ENCODE results near the gene CAMK1D. TPM values are rescaled to one million over a fixed set of nuclear protein-coding genes. Genes with fewer than 3 reads are reported as not detected.
A peak's percentile ranks its signal among the peaks of the same experiment; 100 is the strongest.

The CAMK1D gene
- total RNA-seq, 1 donor from 2014 or later, result 2.3 TPM

- no peak for TF ChIP-seq CTCF (IDR thresholded peaks at IDR 0.05; ENCODE audit: insufficient read depth, low read length, poor library complexity, severe bottlenecking)
- H3K27me3 ChIP-seq (ENCODE audit: control insufficient read depth, insufficient read depth, low read length), result no peaks in the 10 kb centered on the region
- H3K36me3 ChIP-seq (ENCODE audit: control insufficient read depth, insufficient read depth, low read length), result no peaks in the 10 kb centered on the region
- H3K4me3 ChIP-seq (ENCODE audit: low read depth, low read length), result no peak overlapping the region
- DNase-seq (ENCODE audit: low read depth), result no peak
Measured at GRCh38 chr10:12344375-12345110, 4.8 kb upstream of the CAMK1D start.

GRCh38 chr10:12346707-12347106 is 2.6 kb upstream of the CAMK1D start:
- no peak overlapping the region for H3K4me3 ChIP-seq (ENCODE audit: low read depth, low read length)
- DNase-seq (ENCODE audit: low read depth), result no peak
- peaks cover 9% of the 10 kb centered on the region for H3K27me3 ChIP-seq (ENCODE audit: control insufficient read depth, insufficient read depth, low read length)
- TF ChIP-seq CTCF (IDR thresholded peaks at IDR 0.05; ENCODE audit: insufficient read depth, low read length, poor library complexity, severe bottlenecking), result no peak
- no peaks in the 10 kb centered on the region for H3K36me3 ChIP-seq (ENCODE audit: control insufficient read depth, insufficient read depth, low read length)

- Histone ChIP-seq H3K36me3 (ENCODE audit: control insufficient read depth, insufficient read depth, low read length) (no peaks in the 10 kb centered on the region), H3K27me3 (ENCODE audit: control insufficient read depth, insufficient read depth, low read length) (peaks cover 9% of the 10 kb centered on the region), H3K4me3 (ENCODE audit: low read depth, low read length) (peak overlapping the region; percentile 67)
- no peak for TF ChIP-seq CTCF (IDR thresholded peaks at IDR 0.05; ENCODE audit: insufficient read depth, low read length, poor library complexity, severe bottlenecking)
- DNase-seq (ENCODE audit: low read depth), result no peak
Measured at GRCh38 chr10:12348294-12348869, 965 bp upstream of the CAMK1D start.

- peaks cover 9% of the 10 kb centered on the region for H3K27me3 ChIP-seq (ENCODE audit: control insufficient read depth, insufficient read depth, low read length)
- TF ChIP-seq CTCF (IDR thresholded peaks at IDR 0.05; ENCODE audit: insufficient read depth, low read length, poor library complexity, severe bottlenecking), result no peak
- H3K36me3 ChIP-seq (ENCODE audit: control insufficient read depth, insufficient read depth, low read length), result no peaks in the 10 kb centered on the region
- H3K4me3 ChIP-seq (ENCODE audit: low read depth, low read length), result peak overlapping the region; percentile 67
- no peak for DNase-seq (ENCODE audit: low read depth)
Measured at GRCh38 chr10:12349629-12350166, 351 bp downstream of the CAMK1D start.

GRCh38 chr10:12350167-12350872 is 973 bp downstream of the CAMK1D start:
- DNase-seq (ENCODE audit: low read depth), result no peak

More at GRCh38 chr10:12350167-12350872, 973 bp downstream of the CAMK1D start:
- H3K36me3 ChIP-seq (ENCODE audit: control insufficient read depth, insufficient read depth, low read length), result no peaks in the 10 kb centered on the region
- H3K27me3 ChIP-seq (ENCODE audit: control insufficient read depth, insufficient read depth, low read length), result peaks cover 9% of the 10 kb centered on the region
- no peak for TF ChIP-seq CTCF (IDR thresholded peaks at IDR 0.05; ENCODE audit: insufficient read depth, low read length, poor library complexity, severe bottlenecking)
- peak overlapping the region; percentile 67 for H3K4me3 ChIP-seq (ENCODE audit: low read depth, low read length)

All from kidney epithelial cell (primary cell).